ENCODE results near the gene SRGAP1. TPM values are rescaled to one million over a fixed set of nuclear protein-coding genes. Genes with fewer than 3 reads are reported as not detected.

Gene SRGAP1
- total and polyA plus RNA-seq, 9 donors, result 2.8 to 17.9 (median 8.6) TPM

GRCh38 chr12:63999853-64000252 is 155.4 kb downstream of the SRGAP1 start:
- DNase-seq, result no peak
- Histone ChIP-seq H3K36me3 (no peaks in the 10 kb centered on the region), H3K4me1 (ENCODE audit: insufficient read depth) (no peaks in the 10 kb centered on the region), H3K9me3 (no peaks in the 10 kb centered on the region), H3K27me3 (no peaks in the 10 kb centered on the region), H3K4me3 (no peak overlapping the region), H3K27ac (no peak overlapping the region)
- TF ChIP-seq EP300 (IDR thresholded peaks at IDR 0.05), result no peak
- no peak for TF ChIP-seq POLR2A (IDR thresholded peaks at IDR 0.05)
- no peak for TF ChIP-seq CTCF (IDR thresholded peaks at IDR 0.05)
- intact Hi-C loops (cut with DNase I), result no loop called here
- WGBS, 3 donors, result 93 to 97% (median 95%) methylated on average over 3 of the region's 3 CpGs

- TF ChIP-seq EP300 (IDR thresholded peaks at IDR 0.05) (no peak), CTCF (IDR thresholded peaks at IDR 0.05) (no peak), POLR2A (IDR thresholded peaks at IDR 0.05) (no peak)
- Histone ChIP-seq H3K4me1 (ENCODE audit: insufficient read depth) (no peaks in the 10 kb centered on the region), H3K27ac (no peak overlapping the region), H3K4me3 (no peak overlapping the region), H3K36me3 (no peaks in the 10 kb centered on the region), H3K27me3 (no peaks in the 10 kb centered on the region), H3K9me3 (no peaks in the 10 kb centered on the region)
- intact Hi-C loops (cut with DNase I), result no loop called here
- no peak for DNase-seq
These were observed 156.9 kb downstream of the SRGAP1 start for GRCh38 chr12:64001439-64001838.

- Histone ChIP-seq H3K9me3 (no peaks in the 10 kb centered on the region), H3K4me1 (ENCODE audit: insufficient read depth) (no peaks in the 10 kb centered on the region), H3K4me3 (no peak overlapping the region), H3K27me3 (no peaks in the 10 kb centered on the region), H3K36me3 (no peaks in the 10 kb centered on the region), H3K27ac (no peak overlapping the region)
- no peak for DNase-seq
- intact Hi-C loops (cut with DNase I), result no loop called here
- TF ChIP-seq CTCF (IDR thresholded peaks at IDR 0.05) (no peak), EP300 (IDR thresholded peaks at IDR 0.05) (no peak), POLR2A (IDR thresholded peaks at IDR 0.05) (no peak)
- WGBS, 3 donors, result 98 to 100% (median 98%) methylated on average over 3 of the region's 3 CpGs
These were observed 160.1 kb downstream of the SRGAP1 start for GRCh38 chr12:64004641-64005040.

GRCh38 chr12:64006211-64006825 is 161.8 kb downstream of the SRGAP1 start:
- no peak overlapping the region for H3K4me3 ChIP-seq
- intact Hi-C loops (cut with DNase I), result no loop called here
- H3K27ac ChIP-seq, result no peak overlapping the region
- H3K36me3 ChIP-seq, result no peaks in the 10 kb centered on the region
- no peaks in the 10 kb centered on the region for H3K9me3 ChIP-seq
- H3K4me1 ChIP-seq (ENCODE audit: insufficient read depth), result no peaks in the 10 kb centered on the region
- DNase-seq, result no peak
- no peaks in the 10 kb centered on the region for H3K27me3 ChIP-seq
- TF ChIP-seq EP300 (IDR thresholded peaks at IDR 0.05) (no peak), POLR2A (IDR thresholded peaks at IDR 0.05) (no peak), CTCF (IDR thresholded peaks at IDR 0.05) (no peak)
- WGBS, 3 donors, result 24 to 82% (median 35%) methylated on average over 2 of the region's 2 CpGs
